Measurements from ENCODE around the gene LETM1. TPM values are rescaled to one million over a fixed set of nuclear protein-coding genes. Genes with fewer than 3 reads are reported as not detected.

Gene LETM1
- total RNA-seq, 1 experiment from 2014 or later = 86.3 TPM

DNA sequence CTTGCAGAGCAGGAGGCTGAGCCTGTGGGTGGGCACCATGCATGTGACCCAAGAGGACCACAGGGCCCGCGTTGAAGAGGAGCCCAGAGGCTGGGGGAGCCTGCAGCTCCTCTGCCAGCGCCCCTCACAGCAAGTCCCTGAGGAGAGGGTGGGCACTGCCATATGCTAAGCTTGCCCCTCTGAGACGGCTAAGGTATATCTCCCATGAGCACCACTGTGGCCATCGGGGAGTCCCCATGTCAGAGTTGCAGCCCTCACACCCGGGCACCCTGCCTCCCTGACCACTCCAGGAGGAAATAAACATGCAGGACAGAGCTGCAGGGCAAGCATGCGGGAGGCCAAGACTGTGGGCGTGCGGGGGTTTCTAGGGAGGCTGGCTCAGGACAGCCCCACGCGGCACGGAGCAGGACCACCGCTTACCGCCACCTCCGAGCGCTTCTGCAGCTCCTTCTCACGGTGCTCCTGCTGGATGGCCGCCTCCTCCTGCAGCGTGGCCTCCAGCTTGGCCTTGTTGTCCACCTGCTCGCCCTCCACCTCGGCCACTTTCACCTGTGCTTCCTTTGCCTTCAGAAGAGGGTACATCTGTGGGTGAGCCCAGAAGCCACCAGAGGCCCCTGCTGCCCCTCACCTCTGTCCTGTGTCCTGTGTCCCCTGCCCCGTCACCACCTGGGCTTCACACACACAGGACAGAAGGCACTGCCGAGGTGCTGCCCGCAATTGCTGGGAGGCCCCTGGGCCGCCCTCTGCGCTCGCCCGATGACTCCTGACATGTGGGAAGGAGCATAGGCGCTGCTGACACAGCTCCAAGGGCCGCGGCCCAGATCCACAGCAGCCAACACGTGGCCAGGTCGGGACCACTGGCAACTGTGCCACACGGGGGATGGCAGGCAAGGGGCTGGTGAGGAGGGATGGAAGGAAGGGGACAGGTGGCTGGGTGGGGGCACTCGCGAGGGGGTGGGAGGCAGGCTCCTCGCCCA, 33.1 kb downstream of the LETM1 start:
- Histone ChIP-seq H4K20me1 (ENCODE audit: low read length) (no peaks in the 10 kb centered on the region), H3K36me3 (ENCODE audit: low read depth, low read length) (peaks cover 11% of the 10 kb centered on the region), H2AFZ (ENCODE audit: low read length) (no peak overlapping the region), H3K9me3 (ENCODE audit: low read length) (no peaks in the 10 kb centered on the region), H3F3A (ENCODE audit: low read length, unreplicated experiment) (no peaks in the 10 kb centered on the region), H3K9me2 (replicated peaks; ENCODE audit: low read length) (no peaks in the 10 kb centered on the region), H3K79me2 (ENCODE audit: low read length) (no peaks in the 10 kb centered on the region), H3K4me3 (ENCODE audit: low read length) (no peak overlapping the region), H3K27ac (ENCODE audit: low read length) (no peak overlapping the region), H3K4me1 (ENCODE audit: insufficient read depth, low read length) (no peaks in the 10 kb centered on the region), H3K27me3 (ENCODE audit: low read length) (no peaks in the 10 kb centered on the region), H3K4me2 (ENCODE audit: low read length) (no peak overlapping the region), H3K9ac (ENCODE audit: low read length) (no peak overlapping the region)
- ChIA-PET POLR2A (ENCODE audit: unreplicated experiment) (no interaction called here), CTCF (no interaction called here)
- DNase-seq (no peak), ATAC-seq (no peak)
- BruUV-seq (replicated peaks) = no TSS peak
- no peak for TF ChIP-seq EZH2phosphoT487 (IDR thresholded peaks at IDR 0.05; ENCODE audit: borderline replicate concordance, low read length)
- TF ChIP-seq EZH2 (IDR thresholded peaks at IDR 0.05; ENCODE audit: low read length, unreplicated experiment) = no peak
- TF ChIP-seq, protein P1, sequence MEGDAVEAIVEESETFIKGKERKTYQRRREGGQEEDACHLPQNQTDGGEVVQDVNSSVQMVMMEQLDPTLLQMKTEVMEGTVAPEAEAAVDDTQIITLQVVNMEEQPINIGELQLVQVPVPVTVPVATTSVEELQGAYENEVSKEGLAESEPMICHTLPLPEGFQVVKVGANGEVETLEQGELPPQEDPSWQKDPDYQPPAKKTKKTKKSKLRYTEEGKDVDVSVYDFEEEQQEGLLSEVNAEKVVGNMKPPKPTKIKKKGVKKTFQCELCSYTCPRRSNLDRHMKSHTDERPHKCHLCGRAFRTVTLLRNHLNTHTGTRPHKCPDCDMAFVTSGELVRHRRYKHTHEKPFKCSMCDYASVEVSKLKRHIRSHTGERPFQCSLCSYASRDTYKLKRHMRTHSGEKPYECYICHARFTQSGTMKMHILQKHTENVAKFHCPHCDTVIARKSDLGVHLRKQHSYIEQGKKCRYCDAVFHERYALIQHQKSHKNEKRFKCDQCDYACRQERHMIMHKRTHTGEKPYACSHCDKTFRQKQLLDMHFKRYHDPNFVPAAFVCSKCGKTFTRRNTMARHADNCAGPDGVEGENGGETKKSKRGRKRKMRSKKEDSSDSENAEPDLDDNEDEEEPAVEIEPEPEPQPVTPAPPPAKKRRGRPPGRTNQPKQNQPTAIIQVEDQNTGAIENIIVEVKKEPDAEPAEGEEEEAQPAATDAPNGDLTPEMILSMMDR (conservative IDR thresholded peaks at IDR 0.05; ENCODE audit: low read depth, low read length) = no peak
- intact Hi-C loops (cut with micrococcal nuclease) = no loop called here

DNA sequence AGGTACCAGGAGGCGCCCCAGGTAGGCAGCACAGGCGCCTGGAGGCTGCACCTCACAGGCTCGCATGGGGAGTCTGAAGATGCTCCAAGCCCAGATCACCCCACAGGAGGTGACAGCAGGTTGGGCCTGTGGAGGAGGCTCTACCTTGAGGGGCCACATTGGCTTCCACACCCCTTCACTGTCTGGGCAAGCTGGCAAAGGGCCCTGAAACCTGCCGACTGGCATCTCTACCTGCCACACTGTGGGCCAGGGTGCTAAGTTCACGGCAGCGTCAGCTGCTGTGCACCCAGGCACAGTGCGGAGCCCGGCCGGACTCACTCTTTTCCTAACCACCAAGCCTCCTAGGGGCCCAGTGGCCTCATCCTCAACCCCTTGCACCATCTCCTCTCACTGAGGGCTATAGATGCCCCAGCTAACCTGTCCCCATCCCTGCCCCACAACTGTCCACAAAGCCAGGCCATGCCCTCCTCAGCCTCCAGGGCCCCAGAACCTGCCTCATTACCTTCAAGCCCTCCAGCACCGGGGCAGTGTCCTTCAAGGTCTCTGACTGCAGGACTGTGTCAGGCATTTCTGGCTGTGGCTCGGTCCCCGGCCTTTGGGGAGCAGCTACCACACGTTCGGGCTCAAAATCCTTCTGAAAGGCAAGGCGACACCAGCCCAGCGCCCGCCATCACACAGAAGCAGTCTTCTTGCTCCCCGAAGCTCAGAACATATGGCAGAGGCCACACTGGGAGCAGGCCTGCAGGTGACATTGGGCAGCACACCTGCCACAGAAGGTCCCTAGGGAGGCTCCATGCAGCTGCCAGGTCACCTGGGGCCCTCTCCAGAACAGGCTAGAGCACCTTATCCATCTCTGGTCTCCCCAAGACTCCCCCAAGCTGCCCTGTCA, 34.0 kb downstream of the LETM1 start:
- Histone ChIP-seq H3K4me2 (ENCODE audit: low read length) (no peak overlapping the region), H3K9me3 (ENCODE audit: low read length) (no peaks in the 10 kb centered on the region), H3K27ac (ENCODE audit: low read length) (no peak overlapping the region), H3K27me3 (ENCODE audit: low read length) (no peaks in the 10 kb centered on the region), H3K4me1 (ENCODE audit: insufficient read depth, low read length) (no peaks in the 10 kb centered on the region), H3K79me2 (ENCODE audit: low read length) (no peaks in the 10 kb centered on the region), H3K9me2 (replicated peaks; ENCODE audit: low read length) (no peaks in the 10 kb centered on the region), H2AFZ (ENCODE audit: low read length) (no peak overlapping the region), H3K4me3 (ENCODE audit: low read length) (no peak overlapping the region), H3K9ac (ENCODE audit: low read length) (no peak overlapping the region), H3K36me3 (ENCODE audit: low read depth, low read length) (peaks cover 14% of the 10 kb centered on the region), H3F3A (ENCODE audit: low read length, unreplicated experiment) (no peaks in the 10 kb centered on the region), H4K20me1 (ENCODE audit: low read length) (no peaks in the 10 kb centered on the region)
- ATAC-seq (no peak), DNase-seq (no peak)
- no TSS peak for BruUV-seq (replicated peaks)
- CTCF ChIA-PET = no interaction called here
- POLR2A ChIA-PET (ENCODE audit: unreplicated experiment) = no interaction called here
- intact Hi-C loops (cut with micrococcal nuclease) = no loop called here
- TF ChIP-seq, protein P1 (conservative IDR thresholded peaks at IDR 0.05; ENCODE audit: low read depth, low read length) = no peak
- TF ChIP-seq EZH2 (IDR thresholded peaks at IDR 0.05; ENCODE audit: low read length, unreplicated experiment) = no peak
- no peak for TF ChIP-seq EZH2phosphoT487 (IDR thresholded peaks at IDR 0.05; ENCODE audit: borderline replicate concordance, low read length)
